Measurements from ENCODE around the gene TOX2.
A peak's percentile ranks its signal among the peaks of the same experiment; 100 is the strongest.

Gene TOX2

DNA sequence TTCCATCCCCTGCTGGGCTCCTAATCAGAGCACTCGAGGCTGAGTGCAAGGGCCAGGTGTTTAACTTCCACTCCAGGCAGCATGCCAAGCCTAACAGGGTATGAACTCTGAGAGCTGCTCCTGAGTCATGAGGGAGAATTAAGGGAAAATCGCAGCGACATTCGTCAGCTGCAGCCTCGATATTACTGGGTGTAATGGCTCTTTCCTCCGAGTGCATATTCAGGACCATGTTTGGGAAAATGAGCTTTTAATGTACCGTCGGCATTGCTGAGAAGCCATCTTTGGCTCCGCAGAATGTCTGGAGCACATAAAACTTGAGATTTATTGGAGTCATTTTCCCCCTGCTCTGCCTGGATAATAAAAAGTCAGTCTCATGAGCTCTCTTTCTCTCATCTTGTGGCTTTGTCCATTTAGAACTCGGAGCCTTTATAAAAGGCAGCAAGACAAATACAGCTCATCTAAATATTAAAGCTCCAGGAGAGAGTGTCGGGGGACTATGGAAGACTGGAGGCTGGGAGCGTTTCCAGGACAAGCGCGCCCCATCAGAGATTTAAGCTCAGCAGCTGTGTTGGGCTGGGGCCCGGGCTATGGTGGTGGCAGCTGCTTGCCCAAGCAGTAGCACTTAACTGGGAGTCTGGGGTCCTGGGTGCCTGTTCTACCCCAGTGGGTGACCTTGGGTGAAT, 103.7 kb downstream of the TOX2 start:
- DNase-seq (ENCODE audit: low read depth in 3 of 3): no peak

DNA sequence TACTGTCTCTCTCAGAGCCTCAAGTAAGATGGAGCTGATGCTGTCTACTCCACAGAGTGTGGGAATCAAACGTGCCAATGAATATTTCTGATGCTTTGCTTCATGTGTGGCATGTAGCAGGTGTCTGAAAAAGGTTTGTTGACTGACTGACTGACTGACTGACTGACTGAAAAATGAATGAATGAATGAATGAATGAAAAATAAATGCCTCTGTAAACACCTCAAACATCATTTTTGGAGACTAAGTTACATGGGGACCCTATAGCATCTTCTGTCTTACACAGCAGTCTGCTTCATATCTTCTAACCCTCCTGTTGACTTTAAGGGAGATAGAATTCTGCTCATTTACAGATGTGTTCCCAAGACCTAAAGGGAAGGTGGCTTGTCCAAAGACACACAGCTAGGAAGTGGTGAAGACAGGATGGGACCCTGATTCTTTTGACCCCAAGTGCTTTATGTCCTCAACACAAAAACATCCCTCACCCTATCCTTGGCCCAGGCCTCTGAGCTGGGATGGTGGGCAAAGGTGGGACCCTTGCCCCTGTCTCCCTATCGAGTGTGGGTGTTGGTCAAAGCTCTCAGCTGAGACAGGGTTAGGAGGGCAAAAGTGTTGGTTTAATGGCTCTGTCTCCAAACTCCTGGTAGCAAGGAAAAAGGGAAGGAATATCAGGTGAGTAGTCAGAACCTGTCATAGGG, 104.4 kb downstream of the TOX2 start:
- no peak for DNase-seq (ENCODE audit: low read depth in 3 of 3)

DNA sequence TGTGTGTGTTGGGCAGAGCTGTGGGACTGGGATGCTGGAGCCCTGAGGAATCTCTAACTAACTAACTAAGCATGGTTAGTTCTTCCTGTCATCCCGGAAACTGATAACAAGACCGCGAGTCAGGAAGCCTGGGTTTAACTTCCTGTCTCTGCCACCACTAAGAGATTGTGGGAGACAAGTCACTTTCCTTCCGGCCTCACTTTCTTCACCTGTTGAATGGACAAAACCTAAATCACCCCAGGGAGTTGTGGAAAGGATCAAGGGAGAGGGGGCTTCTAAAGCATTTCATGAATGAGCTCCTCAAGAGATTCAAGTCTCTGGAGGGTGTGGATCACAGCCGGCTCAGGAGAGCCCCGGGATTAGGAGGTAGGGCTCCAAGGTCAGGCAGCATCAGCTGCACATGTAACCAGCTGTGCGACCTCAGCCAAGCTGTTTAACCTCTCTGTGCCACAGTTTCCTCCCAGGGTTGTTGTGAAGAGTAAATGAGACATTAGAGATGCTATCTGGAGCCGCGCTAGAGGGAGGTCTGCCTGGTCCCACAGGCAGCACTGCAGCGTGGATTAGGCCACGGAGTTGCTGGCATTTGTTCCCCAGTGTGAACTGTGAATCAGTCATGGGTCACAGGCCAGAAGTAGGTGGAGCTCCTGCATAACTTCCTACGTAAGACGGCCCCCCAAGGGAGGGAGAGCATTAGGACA, 105.1 kb downstream of the TOX2 start:
- peak in 1 of 3 experiments; percentile 15 for DNase-seq (ENCODE audit: low read depth in 3 of 3)

DNA sequence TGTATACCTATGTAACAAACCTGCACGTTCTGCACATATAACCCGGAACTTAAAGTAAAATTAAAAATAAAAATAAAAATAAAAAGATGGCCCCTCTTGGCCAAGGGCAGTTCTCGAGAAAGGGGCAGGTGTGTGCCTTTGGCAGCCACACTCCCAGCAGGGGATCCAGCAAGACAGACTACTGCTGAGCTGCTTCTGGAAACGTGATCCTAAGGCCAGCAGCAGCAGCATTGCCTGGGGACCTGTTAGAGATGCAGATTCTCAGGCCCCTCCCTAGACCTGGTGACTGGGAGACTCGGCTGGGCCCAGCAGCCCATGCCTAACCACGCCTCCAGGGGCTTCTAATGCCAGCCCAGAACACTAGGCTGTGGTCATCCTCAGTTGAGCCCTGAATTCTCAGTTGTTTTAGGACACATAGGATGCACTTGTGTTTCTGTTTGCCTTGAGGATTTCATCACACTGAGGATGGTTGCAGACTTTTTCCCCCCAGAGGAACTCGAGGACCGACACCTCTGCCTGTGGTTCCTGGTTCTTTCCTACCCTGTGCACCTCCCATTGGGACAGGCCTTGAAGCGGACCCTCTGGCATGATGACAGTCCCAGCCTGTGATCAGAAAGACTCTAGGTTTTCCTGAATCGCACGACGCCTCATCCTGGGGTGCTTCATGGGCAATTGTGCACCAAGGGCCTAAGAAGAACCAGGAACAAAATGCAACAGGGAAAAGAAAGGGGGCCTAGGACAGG, 105.9 kb downstream of the TOX2 start:
- DNase-seq (ENCODE audit: low read depth in 3 of 3): no peak

- no peak for DNase-seq (ENCODE audit: low read depth in 3 of 3)
Observed at GRCh38 chr20:44021186-44021585, 106.5 kb downstream of the TOX2 start.

DNA sequence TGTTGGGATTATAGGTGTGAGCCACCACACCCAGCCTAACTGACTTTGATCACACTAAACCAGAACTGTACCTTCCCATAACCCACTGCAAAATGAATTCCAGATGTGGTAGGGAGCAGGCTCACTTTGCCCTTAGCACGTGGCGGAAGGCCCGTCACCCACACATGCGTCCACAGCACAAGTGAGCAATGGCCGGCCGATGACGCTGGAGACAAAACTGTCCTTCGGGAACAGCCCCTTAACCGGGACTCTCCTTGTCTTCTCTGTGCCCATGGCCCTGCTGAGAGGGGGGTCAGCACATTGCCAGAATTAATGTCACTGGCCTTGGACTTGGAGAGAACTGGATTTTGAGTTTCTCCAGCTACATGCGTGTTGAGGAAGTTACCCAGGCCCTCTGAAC, 107.2 kb downstream of the TOX2 start:
- no peak for DNase-seq (ENCODE audit: low read depth in 3 of 3)

GRCh38 chr20:44022464-44022863, 107.8 kb downstream of the TOX2 start:
- no peak for DNase-seq (ENCODE audit: low read depth in 3 of 3)

- no peak for DNase-seq (ENCODE audit: low read depth in 3 of 3)
Observed at GRCh38 chr20:44023515-44024371, 109.1 kb downstream of the TOX2 start.

DNA sequence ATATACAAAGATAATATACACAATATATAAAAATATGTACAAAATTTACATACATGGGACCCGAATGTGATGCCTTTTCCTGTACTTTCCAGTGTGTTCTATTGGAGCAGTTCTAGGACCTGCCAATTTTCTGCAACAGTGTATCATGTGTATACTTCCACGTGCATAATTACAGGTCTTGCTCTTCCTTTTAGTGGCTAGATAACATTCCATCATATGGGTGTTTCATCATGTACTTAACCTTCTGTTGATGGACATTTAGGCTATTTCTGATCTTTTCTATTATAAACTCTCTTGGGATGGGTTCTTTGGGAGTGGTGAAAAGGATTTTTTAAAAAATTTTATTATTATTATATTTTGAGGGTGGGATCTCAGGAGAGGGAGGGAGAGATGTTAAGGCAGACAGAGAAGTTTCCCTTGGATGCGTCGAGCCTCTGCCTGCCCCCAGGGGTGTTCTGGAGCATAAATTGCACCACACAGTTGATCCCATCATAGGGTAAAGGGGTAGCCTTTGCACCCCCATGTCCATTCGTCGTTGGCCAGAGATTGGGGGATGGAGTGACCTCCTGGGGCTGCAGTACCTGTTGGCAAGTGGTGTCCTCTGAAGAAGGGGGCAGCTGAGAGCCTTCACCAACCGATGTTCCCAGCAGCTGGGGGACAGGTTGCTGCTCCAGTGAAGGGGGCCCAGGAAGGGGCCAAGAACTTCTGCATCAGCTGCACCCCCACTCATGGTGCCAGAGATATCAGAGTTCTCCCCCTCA, 110.3 kb downstream of the TOX2 start:
- no peak for DNase-seq (ENCODE audit: low read depth in 3 of 3)

- DNase-seq (ENCODE audit: low read depth in 3 of 3): no peak
Observed at GRCh38 chr20:44025756-44026155, 111.1 kb downstream of the TOX2 start.

GRCh38 chr20:44026647-44027342, 112.1 kb downstream of the TOX2 start:
- DNase-seq (ENCODE audit: low read depth in 3 of 3): no peak

- no peak for DNase-seq (ENCODE audit: low read depth in 3 of 3)
Observed at GRCh38 chr20:44027343-44028002, 112.8 kb downstream of the TOX2 start.

- no peak for DNase-seq (ENCODE audit: low read depth in 3 of 3)
Observed at GRCh38 chr20:44028003-44028730, 113.5 kb downstream of the TOX2 start.

- DNase-seq (ENCODE audit: low read depth in 3 of 3): peak in 1 of 3 experiments; percentile 27
Observed at GRCh38 chr20:44028868-44029847, 114.5 kb downstream of the TOX2 start.

DNA sequence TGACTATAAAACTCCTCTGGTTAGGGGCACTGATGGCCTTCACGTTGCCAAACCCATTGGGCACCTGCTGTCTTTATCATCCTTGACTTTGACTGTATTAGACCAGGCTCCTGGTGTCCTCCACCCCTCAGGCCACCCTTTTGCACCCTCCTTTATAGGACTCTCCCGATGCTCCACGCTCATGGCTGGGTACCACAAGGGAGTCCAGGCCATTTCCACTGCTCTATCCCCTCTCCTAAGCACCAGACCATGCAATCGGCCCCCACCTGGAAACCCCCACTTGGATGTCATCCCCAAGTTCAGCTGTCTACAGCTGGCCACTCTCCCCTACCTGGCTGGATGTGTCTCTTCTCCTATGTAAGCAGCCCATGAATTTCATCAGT, 115.2 kb downstream of the TOX2 start:
- no peak for DNase-seq (ENCODE audit: low read depth in 3 of 3)

DNA sequence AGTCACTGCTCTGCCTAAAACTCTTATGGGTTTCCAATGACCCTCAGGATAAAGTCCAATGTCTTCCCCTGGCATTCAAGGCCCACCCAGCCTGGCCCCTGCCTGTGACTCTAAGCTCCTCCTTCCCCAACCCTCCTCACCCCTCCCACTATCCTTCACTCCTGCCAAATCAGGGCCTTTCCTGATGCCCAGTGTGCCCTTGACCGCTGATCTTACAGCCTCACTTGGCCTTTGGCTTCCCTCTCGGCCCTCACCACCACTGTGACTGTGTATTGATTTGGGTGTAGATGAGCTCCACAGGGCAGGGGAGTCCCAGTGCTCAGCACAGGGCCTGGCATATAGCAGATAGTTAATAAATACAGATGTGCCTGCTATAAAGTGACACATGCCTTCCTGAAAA, 115.7 kb downstream of the TOX2 start:
- no peak for DNase-seq (ENCODE audit: low read depth in 3 of 3)

DNA sequence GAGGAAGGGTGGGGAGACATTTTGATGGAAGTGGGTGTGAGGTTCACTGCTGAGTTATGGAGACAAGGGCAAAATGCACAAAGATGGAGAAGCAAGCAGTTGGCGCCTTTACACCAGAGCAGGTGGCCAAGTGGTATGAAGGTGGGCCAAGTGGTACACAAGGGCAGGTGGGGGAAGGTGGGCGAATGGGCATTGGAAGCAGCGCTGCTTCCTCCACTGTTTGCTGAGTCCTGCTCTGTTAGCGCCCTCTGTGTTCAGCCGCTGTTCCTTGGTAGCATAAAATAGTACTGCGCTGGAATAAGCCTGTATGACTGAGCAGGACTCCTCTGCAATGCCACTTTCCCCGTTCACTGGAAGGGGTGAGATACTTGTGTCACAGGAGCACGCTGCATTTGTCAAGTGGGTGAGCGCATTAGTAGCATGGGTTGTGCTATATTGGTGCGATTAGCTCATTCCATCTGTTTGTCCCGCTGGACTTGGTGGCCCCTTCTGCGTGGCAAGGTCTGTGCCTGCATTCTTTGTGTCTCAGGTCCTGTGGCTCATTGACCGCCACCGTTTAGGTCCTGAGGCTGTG, 116.4 kb downstream of the TOX2 start:
- DNase-seq (ENCODE audit: low read depth in 3 of 3): no peak

Measured in stimulated activated CD4-positive, alpha-beta T cell treated with anti-CD3 and anti-CD28 coated beads, TNF-alpha, amount 100 ng/mL, for 24 hours (primary cell).